Measurements from ENCODE around the gene CDK14.

- TF ChIP-seq, protein P1, sequence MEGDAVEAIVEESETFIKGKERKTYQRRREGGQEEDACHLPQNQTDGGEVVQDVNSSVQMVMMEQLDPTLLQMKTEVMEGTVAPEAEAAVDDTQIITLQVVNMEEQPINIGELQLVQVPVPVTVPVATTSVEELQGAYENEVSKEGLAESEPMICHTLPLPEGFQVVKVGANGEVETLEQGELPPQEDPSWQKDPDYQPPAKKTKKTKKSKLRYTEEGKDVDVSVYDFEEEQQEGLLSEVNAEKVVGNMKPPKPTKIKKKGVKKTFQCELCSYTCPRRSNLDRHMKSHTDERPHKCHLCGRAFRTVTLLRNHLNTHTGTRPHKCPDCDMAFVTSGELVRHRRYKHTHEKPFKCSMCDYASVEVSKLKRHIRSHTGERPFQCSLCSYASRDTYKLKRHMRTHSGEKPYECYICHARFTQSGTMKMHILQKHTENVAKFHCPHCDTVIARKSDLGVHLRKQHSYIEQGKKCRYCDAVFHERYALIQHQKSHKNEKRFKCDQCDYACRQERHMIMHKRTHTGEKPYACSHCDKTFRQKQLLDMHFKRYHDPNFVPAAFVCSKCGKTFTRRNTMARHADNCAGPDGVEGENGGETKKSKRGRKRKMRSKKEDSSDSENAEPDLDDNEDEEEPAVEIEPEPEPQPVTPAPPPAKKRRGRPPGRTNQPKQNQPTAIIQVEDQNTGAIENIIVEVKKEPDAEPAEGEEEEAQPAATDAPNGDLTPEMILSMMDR (IDR thresholded peaks at IDR 0.05): no peak
- no peak for TF ChIP-seq POLR2A (IDR thresholded peaks at IDR 0.05)
Observed at GRCh38 chr7:91005024-91005423, 408.9 kb downstream of the CDK14 start.
